ENCODE data around the gene ZNF536.
"Not testable (repeated sequence)": the region's sequence is repeated elsewhere in the genome, so short reads cannot be mapped to it uniquely, and the experiment has no call there.

Gene ZNF536

DNA sequence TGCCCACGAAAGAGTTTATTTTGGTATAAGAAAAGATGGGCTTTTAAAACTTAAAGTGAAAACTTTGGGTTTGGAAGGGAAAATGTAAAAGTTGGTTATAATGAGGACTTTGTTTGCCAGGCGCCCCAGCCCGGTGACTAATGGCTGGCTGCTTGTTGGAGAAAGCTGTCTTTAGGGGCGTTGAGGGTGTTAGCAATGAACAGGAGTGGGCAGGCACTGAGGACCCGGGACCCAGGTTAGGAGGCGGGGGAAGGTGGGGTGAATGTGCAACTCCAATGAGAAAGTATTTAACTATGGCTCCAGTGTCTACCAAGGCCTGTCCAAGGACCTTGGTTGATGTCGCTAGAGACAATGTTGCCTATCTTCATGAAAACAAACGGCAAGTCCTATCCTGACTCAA, 118.6 kb downstream of the ZNF536 start:
- DNase-seq: no peak

GRCh38 chr19:30492586-30493270, 120.5 kb downstream of the ZNF536 start:
- no peak for DNase-seq

- no peak for DNase-seq
These were observed 124.8 kb downstream of the ZNF536 start for GRCh38 chr19:30497034-30497433.

- DNase-seq: not testable (repeated sequence)
These were observed 125.9 kb downstream of the ZNF536 start for GRCh38 chr19:30498085-30498484.

- DNase-seq: no peak
These were observed 126.5 kb downstream of the ZNF536 start for GRCh38 chr19:30498707-30499106.

DNA sequence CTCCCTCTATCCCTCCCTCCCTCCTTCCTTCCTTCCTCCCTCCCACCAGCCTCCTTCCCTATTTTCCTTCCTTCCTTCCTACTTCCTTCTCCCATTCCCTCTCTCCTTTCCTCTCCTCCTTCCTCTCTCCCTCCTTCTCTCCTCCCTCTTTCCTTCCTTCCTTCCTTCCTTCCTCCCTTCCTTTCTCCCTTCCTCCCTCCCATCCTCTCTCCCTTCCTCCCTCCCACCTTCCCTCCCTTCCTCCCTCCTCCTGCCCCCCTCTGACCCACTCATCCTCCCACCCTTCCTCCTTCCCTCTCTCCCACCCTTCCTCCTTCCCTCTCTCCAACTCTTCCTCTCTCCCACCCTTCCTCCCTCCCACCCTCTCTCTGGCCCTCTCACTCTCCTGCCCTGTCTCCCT, 132.1 kb downstream of the ZNF536 start:
- no peak for DNase-seq

DNA sequence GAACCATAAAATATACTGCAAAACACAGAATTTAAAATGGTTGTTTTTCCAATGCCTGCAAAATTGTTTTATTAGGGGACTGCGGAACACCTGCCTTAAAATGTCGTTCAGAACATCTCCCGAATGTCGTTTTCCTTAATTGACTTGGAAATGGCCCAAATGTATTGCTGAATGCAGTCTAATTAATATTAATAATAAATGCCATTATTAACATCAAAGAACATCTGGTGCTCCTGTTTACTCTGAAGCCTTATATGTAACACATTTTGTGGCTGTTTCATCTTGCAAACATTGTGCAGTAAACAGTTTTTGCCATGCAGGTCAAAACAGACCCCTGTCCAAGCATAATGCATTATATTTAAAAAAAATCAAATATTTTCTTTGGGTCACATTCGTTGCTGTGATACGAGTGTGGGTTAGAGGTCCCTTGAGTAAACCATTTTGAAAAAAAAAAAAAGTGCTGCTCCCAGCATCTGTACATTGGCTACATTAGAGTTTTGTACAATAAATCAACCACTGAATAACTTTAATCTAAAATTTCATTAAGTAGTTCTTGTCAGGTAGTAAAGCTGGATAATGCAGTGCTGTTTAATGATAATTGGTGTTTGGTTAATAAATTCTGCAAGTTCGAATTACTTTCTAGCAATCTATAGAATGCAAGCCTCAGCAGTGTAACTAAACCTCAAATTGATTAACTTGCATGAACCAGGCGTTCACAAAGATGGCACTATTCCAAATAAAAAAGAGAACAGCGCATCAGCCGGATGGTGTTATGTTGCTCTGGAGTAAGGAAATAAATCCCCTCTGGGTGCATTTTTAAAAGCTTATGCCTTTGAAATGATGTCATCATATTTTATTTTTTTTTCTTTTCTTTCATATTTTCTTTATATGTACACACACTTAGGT, 140.2 kb downstream of the ZNF536 start:
- DNase-seq: no peak

GRCh38 chr19:30513082-30513411, 140.9 kb downstream of the ZNF536 start:
- DNase-seq: no peak

DNA sequence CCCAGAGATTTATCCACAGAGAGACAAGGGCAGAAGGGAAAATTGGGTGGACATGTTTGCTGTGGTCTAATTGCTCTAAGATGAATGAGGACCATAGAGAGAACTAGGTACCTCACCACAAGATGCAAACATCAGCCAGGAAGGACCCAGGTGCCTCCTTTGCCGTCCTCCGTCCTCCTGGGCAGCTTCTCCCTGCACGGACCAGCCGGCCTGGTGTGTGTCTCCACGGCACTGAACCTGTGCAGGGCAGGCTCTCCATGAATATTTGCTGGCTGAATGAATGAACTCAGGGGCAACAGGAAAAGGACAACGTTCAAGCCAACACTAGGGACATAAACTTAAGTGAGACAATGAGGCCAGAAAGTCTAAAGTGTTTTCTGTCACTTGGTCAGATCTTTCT, 143.9 kb downstream of the ZNF536 start:
- DNase-seq: no peak

DNA sequence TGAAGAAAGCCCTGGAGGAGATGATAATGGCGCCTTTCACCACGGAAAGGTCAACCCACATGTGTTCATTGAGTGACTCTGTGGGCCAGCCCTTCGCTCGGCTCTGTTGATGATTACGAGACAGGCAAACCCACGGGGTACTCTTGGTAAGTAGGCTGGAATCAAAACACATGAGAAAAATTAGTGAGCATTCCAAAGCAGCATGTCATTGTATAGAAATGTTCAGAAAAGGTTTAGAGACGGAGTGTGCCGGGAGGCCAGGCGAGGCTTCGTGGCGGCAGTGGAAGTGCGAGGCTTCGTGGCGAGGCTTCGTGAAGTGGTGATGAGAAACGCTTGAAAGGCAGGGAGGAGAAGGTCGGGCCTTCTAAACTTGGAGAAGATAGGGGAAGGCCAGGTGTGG, 144.3 kb downstream of the ZNF536 start:
- DNase-seq: no peak

- DNase-seq: no peak
These were observed 146.9 kb downstream of the ZNF536 start for GRCh38 chr19:30518965-30519606.

- no peak for DNase-seq
These were observed 147.5 kb downstream of the ZNF536 start for GRCh38 chr19:30519607-30520205.

DNA sequence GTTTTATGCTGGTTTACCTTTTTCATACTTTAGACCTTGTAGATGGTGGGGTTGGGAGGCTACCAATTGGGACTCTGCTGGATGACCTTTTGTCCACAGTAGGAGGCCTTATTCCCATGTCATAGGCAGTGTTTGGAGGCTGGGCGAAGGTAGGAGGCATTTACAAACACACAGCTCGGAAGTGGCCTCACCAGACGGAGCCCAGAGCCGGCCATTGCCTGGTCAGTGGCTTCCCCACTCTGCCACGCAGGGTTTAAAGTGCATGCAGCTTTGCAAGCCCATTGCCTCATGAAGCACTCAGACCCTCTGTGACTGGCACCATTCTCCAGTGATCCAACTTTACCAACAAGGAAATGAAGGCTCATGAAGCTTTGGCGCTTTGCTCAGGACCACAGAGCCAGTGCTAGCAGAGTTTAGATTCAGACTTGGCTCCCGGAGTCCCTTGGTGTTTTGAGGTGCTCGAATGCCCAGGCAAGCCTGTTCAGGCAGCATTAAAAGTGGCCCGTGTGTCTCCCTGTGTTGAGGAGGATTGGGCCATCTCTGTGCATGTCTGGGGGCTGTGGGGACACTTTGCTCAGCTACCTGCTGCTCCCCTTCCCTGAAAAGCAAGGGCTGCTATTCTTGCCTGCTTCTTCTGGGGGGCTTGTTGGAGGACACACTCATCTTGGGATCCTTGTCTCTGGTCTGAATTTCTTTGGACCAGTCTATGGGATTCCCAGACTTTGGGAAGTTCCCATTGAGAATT, 148.7 kb downstream of the ZNF536 start:
- DNase-seq: no peak

DNA sequence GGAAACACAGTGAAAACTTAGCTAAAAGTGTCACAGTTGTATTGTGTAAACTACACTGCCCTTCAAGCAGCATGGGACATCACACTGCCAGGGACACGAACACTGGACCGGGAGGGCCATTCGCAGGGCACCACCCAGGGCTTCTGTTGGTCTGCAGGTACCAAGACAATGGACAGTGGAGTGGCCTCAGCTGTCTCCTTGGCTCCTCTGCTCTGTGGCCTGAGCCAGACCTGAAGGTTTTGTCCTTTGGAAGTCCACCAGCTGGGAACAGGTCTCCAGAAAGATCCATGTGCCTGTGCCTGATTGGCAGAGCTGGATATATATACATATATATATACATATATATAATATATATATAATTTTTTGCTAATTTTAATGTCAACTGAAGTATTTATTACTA, 149.8 kb downstream of the ZNF536 start:
- no peak for DNase-seq

- no peak for DNase-seq
These were observed 150.2 kb downstream of the ZNF536 start for GRCh38 chr19:30522341-30522740.

DNA sequence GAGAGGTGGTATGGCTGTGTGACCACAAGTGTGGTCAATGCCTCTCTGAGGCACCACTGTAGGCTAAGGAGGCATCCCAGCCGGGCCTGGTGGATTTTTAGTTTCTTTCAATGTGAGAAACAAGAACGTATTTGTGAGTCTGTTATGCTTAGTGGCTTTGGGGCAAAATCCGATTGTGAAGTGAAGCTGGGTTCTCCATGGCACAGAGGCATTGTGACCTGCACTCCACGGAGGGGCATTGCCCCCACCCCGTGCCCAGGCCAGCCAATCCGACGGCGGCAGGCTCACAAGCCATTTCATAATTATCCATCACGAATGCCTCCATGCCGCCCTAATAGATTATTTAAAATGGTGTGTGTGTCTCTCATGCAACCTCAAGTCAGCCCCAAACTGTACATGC, 151.6 kb downstream of the ZNF536 start:
- DNase-seq: no peak

DNA sequence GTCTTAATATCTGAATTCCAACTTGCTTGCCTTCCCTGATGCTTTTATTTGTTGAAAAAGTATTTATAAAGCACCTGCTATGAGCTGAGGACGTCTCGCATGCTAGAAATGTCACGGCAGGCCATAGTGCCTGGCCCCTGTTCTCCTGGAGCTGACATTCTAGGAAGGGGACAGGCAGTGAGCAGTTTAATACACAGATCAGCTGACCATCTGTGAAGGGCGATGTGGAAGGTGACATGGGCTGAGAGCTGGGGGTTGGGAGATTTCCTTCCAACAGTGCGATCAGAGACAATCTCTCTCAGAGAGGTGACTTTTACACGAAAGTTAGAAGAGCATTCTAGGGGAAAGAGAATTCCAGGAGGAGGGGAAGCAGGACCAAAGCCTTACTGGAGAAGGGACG, 153.2 kb downstream of the ZNF536 start:
- no peak for DNase-seq

DNA sequence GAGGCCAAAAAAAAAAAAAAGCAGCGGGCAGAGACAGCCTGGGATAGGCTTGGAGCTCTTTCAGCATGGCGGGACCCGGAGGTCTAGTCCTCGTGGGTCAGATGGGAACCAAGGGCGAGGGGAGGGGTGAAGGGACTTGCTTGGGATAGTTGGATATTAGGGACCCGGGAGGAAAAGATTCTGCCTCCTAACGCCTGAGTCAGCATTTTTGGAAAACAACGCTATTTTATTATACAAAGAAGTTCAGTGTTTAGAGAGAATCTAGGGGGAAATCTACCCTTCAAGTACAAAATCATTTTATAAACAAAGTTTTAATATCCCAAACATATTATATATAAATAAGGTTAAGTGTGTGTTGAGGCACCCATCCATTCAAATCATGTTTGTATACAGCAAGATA, 156.7 kb downstream of the ZNF536 start:
- no peak for DNase-seq

- no peak for DNase-seq
These were observed 157.7 kb downstream of the ZNF536 start for GRCh38 chr19:30529876-30530275.

- DNase-seq: no peak
These were observed 158.6 kb downstream of the ZNF536 start for GRCh38 chr19:30530751-30531150.

DNA sequence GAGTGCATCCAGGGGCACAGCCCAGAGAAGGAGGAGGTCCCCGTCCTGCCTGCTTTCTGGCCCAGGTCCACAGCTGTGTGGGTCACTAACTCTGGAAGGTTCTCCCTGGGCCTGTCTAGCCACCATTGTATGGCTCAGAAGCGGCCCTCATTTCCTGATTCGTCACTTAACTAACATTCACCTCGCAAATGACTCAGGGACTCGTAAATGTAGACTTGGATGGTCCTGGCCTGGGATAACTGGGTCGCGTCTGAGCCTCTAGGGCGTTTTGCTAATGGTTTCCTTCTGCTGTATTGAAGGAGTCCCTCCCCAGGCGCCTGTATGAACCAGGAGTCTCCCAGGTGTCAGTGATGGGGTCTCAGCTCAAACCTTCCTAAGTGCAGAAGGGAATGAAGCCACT, 162.8 kb downstream of the ZNF536 start:
- no peak for DNase-seq

GRCh38 chr19:30536975-30537374, 164.8 kb downstream of the ZNF536 start:
- DNase-seq: no peak

GRCh38 chr19:30539315-30539714, 167.1 kb downstream of the ZNF536 start:
- no peak for DNase-seq

Data from activated T-cell treated with anti-CD3 and anti-CD28 coated beads, Interleukin-2, amount 50 U/mL, for 48 hours (primary cell).